GM12875 (cell line): ENCODE data around the gene FASTKD3.

ENCODE experiments used
- H3K4me3 ChIP-seq: one replicate; pipeline ENCODE4 v1.5.1; 2011; ENCODE audit warnings: low read depth, low read length, control low read depth
- CTCF ChIP-seq: IDR thresholded peaks from 2 replicates; pipeline ENCODE4 v1.5.1; 2011; ENCODE audit warnings: low read depth, mild to moderate bottlenecking, control low read depth, inconsistent platforms, low read length, moderate library complexity, borderline replicate concordance; ENCODE audit not compliant: insufficient read depth

Gene FASTKD3

DNA sequence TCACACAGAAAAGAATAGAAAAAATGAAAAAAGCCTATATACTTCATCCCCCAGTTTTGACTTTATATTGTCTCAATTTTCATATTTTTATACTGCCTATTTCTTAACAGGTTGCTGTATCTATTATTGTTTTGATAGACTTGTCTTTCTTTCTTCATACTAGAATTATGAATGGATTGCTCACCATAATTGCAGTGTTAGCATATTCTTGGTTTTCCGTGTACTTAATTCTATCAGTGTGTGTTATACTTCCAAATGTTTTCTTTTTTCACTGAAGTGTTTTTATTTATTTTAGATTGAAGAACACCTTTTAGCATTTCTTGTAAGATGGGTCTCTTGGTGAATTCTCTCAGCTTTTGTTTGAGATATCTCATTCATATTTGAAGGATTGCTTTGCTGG lies 38.8 kb upstream of the FASTKD3 start:
- TF ChIP-seq CTCF = no peak
- H3K4me3 ChIP-seq = no peak overlapping the region

DNA sequence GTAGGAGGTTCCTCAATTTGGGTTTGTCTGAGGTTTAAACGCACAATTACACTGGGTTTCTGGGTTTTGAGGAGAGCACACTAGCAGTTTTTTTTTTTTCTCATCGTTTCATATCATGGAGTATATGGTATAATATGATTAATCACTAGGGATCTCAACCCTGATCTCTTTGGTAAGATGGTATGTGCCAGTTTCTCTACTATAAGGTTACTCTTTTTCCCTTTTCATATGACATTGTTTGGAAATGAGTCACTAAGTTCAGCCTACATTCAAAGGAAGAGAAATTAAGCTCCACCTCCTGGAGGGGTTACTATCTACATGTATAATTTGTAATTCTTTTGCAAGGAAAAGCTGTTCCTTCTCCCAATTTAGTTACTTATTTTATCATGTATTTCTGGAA lies 35.3 kb upstream of the FASTKD3 start:
- no peak for TF ChIP-seq CTCF
- H3K4me3 ChIP-seq = no peak overlapping the region

DNA sequence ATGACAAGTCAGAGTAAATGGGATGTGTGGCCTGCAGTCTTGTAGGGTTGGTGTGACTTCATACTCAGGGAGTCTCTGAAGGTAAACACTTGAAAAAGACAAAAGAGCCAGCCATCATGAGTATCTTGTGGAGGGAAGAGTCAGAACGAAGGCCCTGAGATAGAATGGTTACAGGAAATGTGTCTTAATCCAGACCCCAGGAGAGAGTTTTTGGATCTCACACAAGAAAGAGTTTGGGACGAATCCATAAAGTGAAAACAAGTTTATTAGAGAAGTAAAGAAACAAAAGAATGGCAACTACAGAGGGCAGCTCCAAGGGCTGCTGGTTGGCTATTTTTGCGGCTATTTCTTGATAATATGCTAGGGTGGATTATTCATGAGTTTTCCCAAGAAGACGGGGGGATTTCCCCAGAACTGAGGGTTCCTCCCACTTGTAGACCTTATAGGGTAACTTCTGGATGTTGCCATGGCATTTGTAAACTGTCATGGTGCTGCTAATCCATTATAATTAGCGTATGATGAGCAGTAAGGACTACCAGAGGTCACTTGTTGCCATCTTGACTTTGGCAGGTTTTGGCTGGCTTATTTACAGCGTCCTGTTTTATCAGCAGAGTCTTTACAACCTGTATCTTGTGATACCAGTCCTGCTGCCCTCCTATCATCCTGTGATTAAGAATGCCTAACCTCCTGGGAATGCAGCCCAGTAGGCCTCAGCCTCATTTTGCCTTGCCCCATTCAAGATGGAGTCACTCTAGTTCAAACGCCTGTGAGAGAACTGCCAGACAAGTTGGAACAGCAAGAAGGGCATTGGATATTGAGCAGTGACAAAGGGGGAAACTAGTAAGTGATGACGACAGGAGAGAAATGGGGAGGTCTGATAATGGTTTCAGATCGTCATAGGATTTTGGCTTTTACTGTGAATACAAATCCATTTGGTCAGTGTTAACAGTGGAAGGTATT lies 34.1 kb upstream of the FASTKD3 start:
- no peak for TF ChIP-seq CTCF
- no peak overlapping the region for H3K4me3 ChIP-seq

DNA sequence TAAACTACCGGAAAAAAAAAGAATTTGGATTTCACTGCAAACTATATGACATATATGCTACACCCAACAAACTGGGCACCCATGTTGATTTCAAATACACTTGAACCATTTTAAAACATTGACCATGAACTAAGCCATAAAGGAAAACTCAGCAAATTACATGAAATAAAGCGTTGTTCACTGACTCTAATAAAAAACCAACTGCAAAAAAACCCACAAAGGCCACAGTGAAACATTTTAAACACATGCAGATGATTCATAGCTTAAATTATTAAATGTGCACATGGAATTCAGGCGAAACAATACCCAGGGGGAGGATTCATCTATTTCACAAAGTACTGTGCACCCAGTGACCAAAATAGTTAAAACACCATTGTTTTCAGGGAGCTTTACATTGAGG lies 33.4 kb upstream of the FASTKD3 start:
- no peak for TF ChIP-seq CTCF
- no peak overlapping the region for H3K4me3 ChIP-seq

DNA sequence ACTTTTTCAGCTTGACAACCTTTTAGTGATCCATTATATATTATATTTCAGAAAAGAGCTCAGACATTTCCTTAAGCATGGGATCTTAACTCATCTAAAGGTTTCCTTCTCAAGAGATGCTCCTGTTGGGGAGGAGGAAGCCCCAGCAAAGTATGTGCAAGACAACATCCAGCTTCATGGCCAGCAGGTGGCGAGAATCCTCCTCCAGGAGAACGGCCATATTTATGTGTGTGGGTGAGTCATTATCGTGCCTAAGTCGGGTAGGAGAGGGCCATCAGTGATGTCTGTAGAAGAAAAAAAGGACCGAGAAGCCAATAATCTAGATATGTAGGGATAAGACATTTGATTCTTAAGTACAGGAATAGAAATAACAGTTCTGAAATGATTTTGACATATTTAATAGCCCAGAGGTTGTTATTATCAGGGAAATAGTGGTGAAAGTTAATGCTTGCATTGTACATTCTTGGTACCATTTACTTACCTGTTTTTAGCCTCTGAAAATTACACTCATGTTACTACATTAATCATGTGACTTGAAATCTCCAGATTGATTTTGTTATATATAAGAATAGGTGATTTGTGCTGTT lies 28.3 kb upstream of the FASTKD3 start:
- TF ChIP-seq CTCF = 0 out of 2 replicates have a peak, but pooled peaks have one; percentile 20
- H3K4me3 ChIP-seq = no peak overlapping the region

GRCh38 chr5:7894860-7895259 lies 26.0 kb upstream of the FASTKD3 start:
- H3K4me3 ChIP-seq = no peak overlapping the region
- no peak for TF ChIP-seq CTCF

DNA sequence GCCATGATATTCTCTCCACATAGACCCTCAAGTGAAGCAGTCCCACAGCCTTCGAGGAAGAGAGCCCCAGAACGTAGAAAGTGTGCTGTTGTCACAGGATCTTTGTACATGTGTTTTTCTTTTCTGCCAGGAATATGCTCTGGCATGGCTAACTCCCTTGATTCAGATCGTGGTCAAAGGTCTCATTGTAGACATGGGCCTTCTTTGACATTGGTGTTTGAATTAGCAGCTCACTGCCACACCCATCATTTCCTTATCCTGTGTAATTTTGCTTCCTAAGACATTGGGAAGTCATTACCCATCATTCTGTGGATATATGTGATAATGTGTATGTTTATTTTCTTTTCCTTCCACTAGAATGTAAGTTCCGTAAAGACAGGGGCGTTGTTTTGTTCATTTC lies 25.6 kb upstream of the FASTKD3 start:
- H3K4me3 ChIP-seq = no peak overlapping the region
- no peak for TF ChIP-seq CTCF
